Keratinocyte (primary cell): Measurements from ENCODE around the gene PAX7. TPM values are rescaled to one million over a fixed set of nuclear protein-coding genes. Genes with fewer than 3 reads are reported as not detected.
"Not testable (repeated sequence)": the region's sequence is repeated elsewhere in the genome, so short reads cannot be mapped to it uniquely, and the experiment has no call there.

Experiments
- DNase-seq: peaks from one replicate; pipeline ENCODE4 v3.0.0-alpha.2; 2011; ENCODE audit warnings: low read depth, missing footprints, low spot score
- FAIRE-seq: peaks from 2 replicates; lab custom pipeline; 2011; peaks lifted over from hg19 to GRCh38; lab: Jason Lieb, UNC
- H2AFZ ChIP-seq: 2 replicates; pipeline ENCODE4 v1.6.0; 2012; ENCODE audit warnings: low read length, control low read depth, inconsistent platforms; ENCODE audit not compliant: control insufficient read depth
- H3K27ac ChIP-seq: 2 replicates; pipeline ENCODE4 v1.5.1; 2011; ENCODE audit warnings: low read length; ENCODE audit not compliant: control insufficient read depth, insufficient read depth
- H3K27me3 ChIP-seq: 3 replicates; pipeline ENCODE4 v1.6.0; 2011; ENCODE audit warnings: low read length; ENCODE audit not compliant: control insufficient read depth, insufficient read depth; ENCODE audit errors: extremely low read depth
- H3K36me3 ChIP-seq, 2 experiments: 2 replicates in 1 of 2; 3 replicates in 1 of 2; pipeline ENCODE4 v1.5.1; 2011; ENCODE audit warnings: low read length in 2 of 2, mild to moderate bottlenecking in 1 of 2; ENCODE audit not compliant: control insufficient read depth in 2 of 2, insufficient read depth in 2 of 2; ENCODE audit errors: extremely low read depth in 1 of 2
- H3K4me1 ChIP-seq: 3 replicates; pipeline ENCODE4 v1.5.1; 2011; ENCODE audit warnings: low read length; ENCODE audit not compliant: control insufficient read depth, insufficient read depth; ENCODE audit errors: extremely low read depth
- H3K4me2 ChIP-seq: 3 replicates; pipeline ENCODE4 v1.6.0; 2011; ENCODE audit warnings: low read depth, low read length; ENCODE audit not compliant: control insufficient read depth, insufficient read depth; ENCODE audit errors: extremely low read depth
- H3K4me3 ChIP-seq, 3 experiments: fragments of 200-600 bp in 1 of 3; sonication (generic) in 1 of 3; 2 replicates in 2 of 3; 3 replicates in 1 of 3; pipeline ENCODE4 v1.5.1; 2011 to 2016; ENCODE audit warnings: low read length in 3 of 3, mild to moderate bottlenecking in 3 of 3, control low read depth in 2 of 3, inconsistent platforms in 1 of 3, low read depth in 1 of 3, mixed read lengths in 1 of 3, mixed run types in 1 of 3, moderate library complexity in 1 of 3; ENCODE audit not compliant: control insufficient read depth in 2 of 3, insufficient read depth in 2 of 3; ENCODE audit errors: extremely low read depth in 1 of 3
- H3K79me2 ChIP-seq: 2 replicates; pipeline ENCODE4 v1.6.0; 2012; ENCODE audit warnings: low read length; ENCODE audit not compliant: control insufficient read depth, insufficient read depth
- H3K9ac ChIP-seq: 3 replicates; pipeline ENCODE4 v1.6.0; 2011; ENCODE audit warnings: low read length; ENCODE audit not compliant: control insufficient read depth, insufficient read depth; ENCODE audit errors: extremely low read depth
- H3K9me1 ChIP-seq: 3 replicates; pipeline ENCODE4 v1.6.0; 2011; ENCODE audit warnings: low read length; ENCODE audit not compliant: control insufficient read depth, insufficient read depth; ENCODE audit errors: extremely low read depth
- H3K9me3 ChIP-seq: 2 replicates; pipeline ENCODE4 v1.5.1; 2012; ENCODE audit warnings: low read depth, low read length; ENCODE audit not compliant: control insufficient read depth
- H4K20me1 ChIP-seq: 3 replicates; pipeline ENCODE4 v1.6.0; 2011; ENCODE audit warnings: low read length; ENCODE audit not compliant: control insufficient read depth, insufficient read depth; ENCODE audit errors: extremely low read depth
- EZH2 ChIP-seq: IDR thresholded peaks from one replicate; pipeline ENCODE4 v1.6.1; 2012; ENCODE audit warnings: inconsistent platforms, mild to moderate bottlenecking, low read length, moderate library complexity
- dilution Hi-C: fragments of 300-500 bp; cut with MboI; formaldehyde crosslinking; loops from one replicate; pipeline ENCODE4 v1.7.0; 2020; ENCODE audit warnings: low sequenced_read_pairs; ENCODE audit not compliant: extremely low pct_ligation_motif_present
- polyA plus RNA-seq, 5 experiments: library from polyadenylated mRNA; depleted of rRNA in 3 of 5; stranded (reverse) in 3 of 5; stranded (forward) in 1 of 5; unstranded in 1 of 5; fragments of >200 nt; gene quantifications; 1 replicate in 1 of 5; 2 replicates in 3 of 5; 3 replicates in 1 of 5; pipeline versions ENCODE4 v1.2.1 to v1.2.3, GENCODE V29; 2011 to 2012; ENCODE audit warnings: missing spikeins in 2 of 5, low read depth in 1 of 5, low replicate concordance in 1 of 5
- TF ChIP-seq, protein P1 (sequence below), 3 experiments: IDR thresholded peaks in 1 of 3; conservative IDR thresholded peaks in 1 of 3; optimal IDR thresholded peaks in 1 of 3; 2 replicates in 2 of 3; 3 replicates in 1 of 3; pipeline versions ENCODE3 to v1.5.1; 2011; ENCODE audit warnings: low read length in 3 of 3, mild to moderate bottlenecking in 3 of 3, moderate library complexity in 2 of 3, control low read depth in 1 of 3, inconsistent platforms in 1 of 3; ENCODE audit not compliant: insufficient read depth in 2 of 3; ENCODE audit errors: extremely low read depth in 1 of 3

Gene PAX7
- polyA plus RNA-seq, 1 donor (not counting 4 experiments of a cell fraction or from before 2014, with no cell fraction given): not detected

DNA sequence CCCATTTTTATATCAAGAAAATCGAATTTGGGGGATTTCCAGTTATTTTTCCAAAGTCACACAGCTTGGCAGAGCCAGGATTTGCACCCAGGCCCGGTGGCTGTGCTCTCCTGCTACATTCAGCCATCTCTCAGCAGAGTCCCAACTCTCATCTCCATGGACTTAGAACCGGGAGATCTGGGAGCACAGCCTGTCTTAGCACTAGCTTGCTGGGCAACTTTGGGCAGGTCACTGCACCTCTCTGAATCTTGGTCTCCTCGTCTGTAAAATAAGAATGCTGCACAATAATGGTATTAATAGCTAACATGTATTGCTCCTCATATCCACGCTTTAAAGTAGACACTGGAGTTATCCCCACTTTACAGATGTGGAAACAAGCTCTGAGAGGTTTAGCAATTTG lies 47.8 kb upstream of the PAX7 start:
- Histone ChIP-seq H3K4me2 (no peak overlapping the region), H3K36me3 (no peaks in the 10 kb centered on the region), H2AFZ (no peak overlapping the region), H3K79me2 (no peaks in the 10 kb centered on the region), H3K27me3 (no peaks in the 10 kb centered on the region), H3K9me1 (no peaks in the 10 kb centered on the region), H3K9ac (no peak overlapping the region), H3K9me3 (no peaks in the 10 kb centered on the region), H3K4me3 (no peak overlapping the region), H3K27ac (no peak overlapping the region), H3K4me1 (peaks cover 4% of the 10 kb centered on the region), H4K20me1 (no peaks in the 10 kb centered on the region)
- FAIRE-seq (no peak), DNase-seq (no peak)
- dilution Hi-C loops: no loop called here
- no peak for TF ChIP-seq EZH2
- TF ChIP-seq, protein P1, sequence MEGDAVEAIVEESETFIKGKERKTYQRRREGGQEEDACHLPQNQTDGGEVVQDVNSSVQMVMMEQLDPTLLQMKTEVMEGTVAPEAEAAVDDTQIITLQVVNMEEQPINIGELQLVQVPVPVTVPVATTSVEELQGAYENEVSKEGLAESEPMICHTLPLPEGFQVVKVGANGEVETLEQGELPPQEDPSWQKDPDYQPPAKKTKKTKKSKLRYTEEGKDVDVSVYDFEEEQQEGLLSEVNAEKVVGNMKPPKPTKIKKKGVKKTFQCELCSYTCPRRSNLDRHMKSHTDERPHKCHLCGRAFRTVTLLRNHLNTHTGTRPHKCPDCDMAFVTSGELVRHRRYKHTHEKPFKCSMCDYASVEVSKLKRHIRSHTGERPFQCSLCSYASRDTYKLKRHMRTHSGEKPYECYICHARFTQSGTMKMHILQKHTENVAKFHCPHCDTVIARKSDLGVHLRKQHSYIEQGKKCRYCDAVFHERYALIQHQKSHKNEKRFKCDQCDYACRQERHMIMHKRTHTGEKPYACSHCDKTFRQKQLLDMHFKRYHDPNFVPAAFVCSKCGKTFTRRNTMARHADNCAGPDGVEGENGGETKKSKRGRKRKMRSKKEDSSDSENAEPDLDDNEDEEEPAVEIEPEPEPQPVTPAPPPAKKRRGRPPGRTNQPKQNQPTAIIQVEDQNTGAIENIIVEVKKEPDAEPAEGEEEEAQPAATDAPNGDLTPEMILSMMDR (optimal IDR thresholded peaks at IDR 0.05 in 1 of 3, IDR thresholded peaks at IDR 0.05 in 1 of 3, conservative IDR thresholded peaks at IDR 0.05 in 1 of 3; ENCODE audit: extremely low read depth in 1 of 3, insufficient read depth in 2 of 3, low read length in 3 of 3): no peak

DNA sequence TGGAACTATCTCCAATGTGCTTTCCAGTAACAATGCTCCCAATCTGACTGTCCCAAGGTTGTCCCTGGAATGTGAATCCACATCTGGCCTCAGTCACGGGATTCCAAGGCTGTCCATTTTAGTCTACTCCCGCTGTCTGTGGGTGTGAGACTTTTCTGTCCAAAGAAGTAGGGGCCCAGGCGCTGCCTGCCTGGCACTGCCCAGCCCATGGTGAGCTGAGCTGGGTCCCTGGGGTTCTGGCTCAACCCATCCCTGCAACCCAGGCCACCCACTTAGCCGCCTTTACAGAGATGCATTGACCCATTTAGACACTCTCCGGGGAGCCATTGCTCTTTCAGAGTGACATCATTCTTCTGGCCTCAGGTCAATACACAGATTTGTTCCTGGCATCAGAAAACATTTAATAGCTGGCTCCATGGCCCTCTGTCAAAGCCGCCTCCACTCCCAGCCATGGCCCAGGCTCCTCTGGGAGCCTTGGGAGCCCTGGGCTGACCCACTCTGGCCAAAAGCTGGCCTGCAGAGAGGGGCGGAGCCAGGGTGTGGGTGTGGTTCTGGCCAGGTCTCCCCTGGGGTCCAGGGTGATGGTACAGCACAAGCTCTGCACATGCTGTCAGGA lies 47.2 kb upstream of the PAX7 start:
- Histone ChIP-seq H3K27ac (no peak overlapping the region), H3K79me2 (no peaks in the 10 kb centered on the region), H3K4me2 (no peak overlapping the region), H3K36me3 (no peaks in the 10 kb centered on the region), H3K9ac (no peak overlapping the region), H3K27me3 (no peaks in the 10 kb centered on the region), H3K4me3 (no peak overlapping the region), H3K9me3 (no peaks in the 10 kb centered on the region), H3K4me1 (peaks cover 4% of the 10 kb centered on the region), H2AFZ (no peak overlapping the region), H3K9me1 (no peaks in the 10 kb centered on the region), H4K20me1 (no peaks in the 10 kb centered on the region)
- TF ChIP-seq EZH2: no peak
- DNase-seq: no peak
- dilution Hi-C loops: no loop called here
- no peak for FAIRE-seq

DNA sequence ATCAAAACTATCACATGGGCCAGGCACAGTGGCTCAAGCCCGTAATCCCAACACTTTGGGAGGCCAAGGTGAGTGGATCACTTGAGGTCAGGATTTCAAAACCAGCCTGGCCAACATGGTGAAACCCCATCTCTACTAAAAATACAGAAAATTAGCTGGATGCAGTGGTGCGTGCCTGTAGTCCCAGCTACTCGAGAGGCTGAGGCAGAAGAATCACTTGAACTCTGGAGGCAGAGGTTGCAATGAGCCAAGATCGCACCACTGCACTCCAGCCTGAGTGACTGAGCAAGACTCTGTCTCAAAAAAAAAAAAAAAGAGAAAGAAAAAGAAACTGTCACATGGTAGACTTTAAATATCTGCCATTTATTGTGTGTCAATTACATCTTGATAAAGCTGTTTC lies 44.6 kb upstream of the PAX7 start:
- H4K20me1 ChIP-seq, H3K4me1 ChIP-seq, dilution Hi-C loops, H3K4me3 ChIP-seq, FAIRE-seq, H3K9ac ChIP-seq, H3K9me1 ChIP-seq, H3K9me3 ChIP-seq, H3K27ac ChIP-seq, H3K4me2 ChIP-seq, H2AFZ ChIP-seq, H3K36me3 ChIP-seq, H3K27me3 ChIP-seq, DNase-seq, H3K79me2 ChIP-seq: not testable (repeated sequence)
